H1 (cell line): ENCODE measurements around the gene OPA3. TPM values are rescaled to one million over a fixed set of nuclear protein-coding genes. Genes with fewer than 3 reads are reported as not detected.

Experiments
- CTCF ChIA-PET: fragments of 300-600 bp; sonication (Branson Sonifier 250); formaldehyde crosslinking; loops from one replicate; lab custom pipeline; 2021; ENCODE audit not compliant: partially characterized antibody; lab: Charles Lee
- POLR2A ChIA-PET: fragments of 300-600 bp; sonication (Branson Sonifier 250); formaldehyde crosslinking; loops from one replicate; lab custom pipeline; 2021; ENCODE audit warnings: inconsistent platforms; ENCODE audit not compliant: partially characterized antibody; lab: Charles Lee
- DNase-seq, 2 experiments: peaks; one replicate each; pipeline versions ENCODE4 v3.0.0 to v3.0.0-alpha.2; 2010 to 2022; ENCODE audit warnings: low spot score in 2 of 2, low read depth in 1 of 2, mixed read lengths in 1 of 2
- FAIRE-seq: peaks from 2 replicates; lab custom pipeline; 2011; peaks lifted over from hg19 to GRCh38; lab: Jason Lieb, UNC
- H2AFZ ChIP-seq: 2 replicates; pipeline ENCODE4 v1.8.1; 2012; ENCODE audit warnings: low read length, inconsistent platforms
- H2AK5ac ChIP-seq: 2 replicates; pipeline ENCODE4 v1.6.1; 2013; ENCODE audit warnings: low read depth, low read length
- H2BK120ac ChIP-seq: replicated peaks from 2 replicates; pipeline ENCODE3; 2013; ENCODE audit warnings: low read depth, low read length, inconsistent platforms
- H2BK12ac ChIP-seq: 2 replicates; pipeline ENCODE4 v1.6.1; 2013; ENCODE audit warnings: low read depth, low read length
- H2BK15ac ChIP-seq: 2 replicates; pipeline ENCODE4 v1.6.1; 2013; ENCODE audit warnings: low read length
- H2BK20ac ChIP-seq: 2 replicates; pipeline ENCODE4 v1.6.1; 2013; ENCODE audit warnings: low read length
- H2BK5ac ChIP-seq: 2 replicates; pipeline ENCODE4 v1.6.1; 2013; ENCODE audit warnings: low read depth, low read length
- H3K14ac ChIP-seq: 2 replicates; pipeline ENCODE4 v1.6.1; 2013; ENCODE audit warnings: inconsistent platforms; ENCODE audit not compliant: insufficient read length
- H3K18ac ChIP-seq: 2 replicates; pipeline ENCODE4 v1.6.1; 2013; ENCODE audit warnings: low read length; ENCODE audit errors: extremely low read depth
- H3K23ac ChIP-seq: 2 replicates; pipeline ENCODE4 v1.6.1; 2013; ENCODE audit warnings: inconsistent platforms; ENCODE audit not compliant: insufficient read length
- H3K23me2 ChIP-seq: 2 replicates; pipeline ENCODE4 v1.6.1; 2013; ENCODE audit warnings: low read depth, low read length
- H3K27ac ChIP-seq: 2 replicates; pipeline ENCODE4 v1.6.1; 2011; ENCODE audit warnings: low read depth, low read length, inconsistent platforms
- H3K27me3 ChIP-seq, 4 experiments: replicated peaks in 1 of 4; 1 replicate in 1 of 4; 2 replicates in 3 of 4; pipeline versions ENCODE4 v1.6.1 to v1.8.1; 2011 to 2013; ENCODE audit warnings: low read length in 3 of 4, mild to moderate bottlenecking in 3 of 4, inconsistent platforms in 2 of 4, mixed read lengths in 2 of 4, moderate library complexity in 1 of 4; ENCODE audit not compliant: control insufficient read depth in 3 of 4, insufficient read depth in 3 of 4; ENCODE audit errors: extremely low read depth in 1 of 4
- H3K36me3 ChIP-seq, 4 experiments: 2 replicates each; pipeline versions ENCODE4 v1.6.1 to v1.8.1; 2011 to 2013; ENCODE audit warnings: mild to moderate bottlenecking in 4 of 4, low read length in 3 of 4, moderate library complexity in 2 of 4, control low read depth in 1 of 4, inconsistent platforms in 1 of 4; ENCODE audit not compliant: insufficient read depth in 4 of 4, control insufficient read depth in 2 of 4
- H3K4ac ChIP-seq: replicated peaks from 2 replicates; pipeline ENCODE3; 2013; ENCODE audit warnings: low read length, low read depth, mixed read lengths, inconsistent platforms; ENCODE audit not compliant: insufficient read length
- H3K4me1 ChIP-seq, 4 experiments: replicated peaks in 1 of 4; 1 replicate in 1 of 4; 2 replicates in 3 of 4; pipeline versions ENCODE4 v1.6.1 to v1.8.1; 2011 to 2013; ENCODE audit warnings: low read length in 3 of 4, inconsistent platforms in 2 of 4, mixed read lengths in 1 of 4; ENCODE audit not compliant: insufficient read depth in 4 of 4, control insufficient read depth in 3 of 4
- H3K4me2 ChIP-seq, 2 experiments: 2 replicates each; pipeline versions ENCODE4 v1.6.1 to v1.8.1; 2011 to 2013; ENCODE audit warnings: low read depth in 2 of 2, low read length in 2 of 2, control low read depth in 1 of 2, inconsistent platforms in 1 of 2, mild to moderate bottlenecking in 1 of 2; ENCODE audit not compliant: insufficient read depth in 1 of 2
- H3K4me3 ChIP-seq, 4 experiments: fragments of 200-600, 300-600 bp in 1 of 4; sonication (generic), shearing (Covaris generic), sonication (Bioruptor Twin) in 1 of 4; 2 replicates each; pipeline versions ENCODE4 v1.5.1 to v1.8.1; 2011 to 2016; ENCODE audit warnings: low read length in 4 of 4, low read depth in 3 of 4, control low read depth in 2 of 4, inconsistent platforms in 2 of 4, mild to moderate bottlenecking in 2 of 4, mixed read lengths in 1 of 4, moderate library complexity in 1 of 4; ENCODE audit not compliant: insufficient read depth in 2 of 4; ENCODE audit errors: extremely low read depth in 1 of 4
- H3K56ac ChIP-seq: replicated peaks from 2 replicates; pipeline ENCODE3; 2013; ENCODE audit warnings: low read depth, mild to moderate bottlenecking, mixed read lengths, low read length, inconsistent platforms; ENCODE audit not compliant: insufficient read length
- H3K79me1 ChIP-seq: 2 replicates; pipeline ENCODE4 v1.6.1; 2013; ENCODE audit warnings: low read depth, low read length, control low read depth
- H3K79me2 ChIP-seq, 2 experiments: 2 replicates each; pipeline versions ENCODE4 v1.6.1 to v1.8.1; 2012 to 2013; ENCODE audit warnings: low read length in 2 of 2, mild to moderate bottlenecking in 2 of 2, inconsistent platforms in 1 of 2; ENCODE audit not compliant: insufficient read depth in 2 of 2, control insufficient read depth in 1 of 2
- H3K9ac ChIP-seq, 4 experiments: replicated peaks in 1 of 4; 1 replicate in 1 of 4; 2 replicates in 3 of 4; pipeline versions ENCODE4 v1.6.1 to v1.8.1; 2011 to 2013; ENCODE audit warnings: low read depth in 3 of 4, low read length in 3 of 4, control low read depth in 2 of 4, mild to moderate bottlenecking in 2 of 4, moderate library complexity in 2 of 4, inconsistent platforms in 1 of 4; ENCODE audit errors: extremely low read depth in 1 of 4
- H3K9me3 ChIP-seq, 2 experiments: 2 replicates each; pipeline versions ENCODE4 v1.6.1 to v1.8.1; 2012 to 2013; ENCODE audit warnings: mild to moderate bottlenecking in 2 of 2, moderate library complexity in 2 of 2, control low read depth in 1 of 2, inconsistent platforms in 1 of 2, low read depth in 1 of 2, low read length in 1 of 2, mixed read lengths in 1 of 2; ENCODE audit not compliant: insufficient read depth in 2 of 2
- H4K20me1 ChIP-seq, 2 experiments: replicated peaks in 1 of 2; 2 replicates each; pipeline versions ENCODE3 to v1.8.1; 2011 to 2013; ENCODE audit warnings: inconsistent platforms in 2 of 2, low read length in 2 of 2, mild to moderate bottlenecking in 1 of 2; ENCODE audit not compliant: insufficient read depth in 2 of 2, control insufficient read depth in 1 of 2
- H4K5ac ChIP-seq: 2 replicates; pipeline ENCODE4 v1.6.1; 2013; ENCODE audit warnings: low read length, low read depth, mixed read lengths, inconsistent platforms; ENCODE audit not compliant: insufficient read length
- H4K8ac ChIP-seq: 2 replicates; pipeline ENCODE4 v1.8.0; 2013; ENCODE audit warnings: mild to moderate bottlenecking, moderate library complexity, low read length, inconsistent platforms; ENCODE audit not compliant: insufficient read depth; ENCODE audit errors: extremely low read depth
- H4K91ac ChIP-seq: replicated peaks from 2 replicates; pipeline ENCODE3; 2013; ENCODE audit warnings: low read length, mixed read lengths, inconsistent platforms; ENCODE audit not compliant: insufficient read length
- KDM1A ChIP-seq: fragments of 200-600, 300-600 bp; sonication (generic); IDR thresholded peaks from 2 replicates; pipeline ENCODE4 v1.7.1; 2016; ENCODE audit warnings: mild to moderate bottlenecking, low read length, borderline replicate concordance
- MAX ChIP-seq: IDR thresholded peaks from 2 replicates; pipeline ENCODE4 v1.6.1; 2012; ENCODE audit warnings: inconsistent platforms
- WGBS, 2 experiments: shearing (Covaris generic) in 1 of 2; methylation state at CpG; one replicate each; pipeline versions ENCODE4 v1.1.6 to v1.1.7; 2013 to 2015; ENCODE audit warnings: low lambda C conversion rate in 2 of 2, mixed read lengths in 2 of 2, inconsistent platforms in 1 of 2, low coverage in 1 of 2, missing lambda C conversion rate in 1 of 2; ENCODE audit not compliant: insufficient replicate concordance in 2 of 2, insufficient coverage in 1 of 2, insufficient read length in 1 of 2; ENCODE audit errors: extremely low coverage in 1 of 2, missing lambda C conversion rate in 1 of 2; 5-methylcytosine and 5-hydroxymethylcytosine counted together
- polyA plus RNA-seq, 7 experiments: library from polyadenylated mRNA; depleted of rRNA in 3 of 7; stranded (reverse) in 5 of 7; unstranded in 2 of 7; fragments of >200 nt in 5 of 7; fragments of 200-250 nt in 2 of 7; gene quantifications; 1 replicate in 5 of 7; 2 replicates in 1 of 7; 4 replicates in 1 of 7; pipeline versions ENCODE4 v1.2.1 to v1.2.3, GENCODE V29; 2011 to 2013; ENCODE audit warnings: missing spikeins in 2 of 7, mixed read lengths in 2 of 7
- total RNA-seq: library from RNA; stranded (reverse); fragmentation: NEBNext Ultra II Directional; extraction: Animal tissue kit (Norgen Biotek cat#: 25700); gene quantifications from 2 replicates; pipeline ENCODE4 v1.2.1, GENCODE V29; 2021

Gene OPA3
- total and polyA plus RNA-seq, 2 of the 8 experiments (the other 6 are each of a cell fraction or from before 2014, with no cell fraction given) = 12.5 to 14.5 TPM

- Histone ChIP-seq H3K79me1 (no peaks in the 10 kb centered on the region), H2AFZ (no peak overlapping the region), H3K14ac (no peak overlapping the region), H4K20me1 (no peaks in the 10 kb centered on the region), H2BK5ac (no peak overlapping the region), H3K9me3 (no peaks in the 10 kb centered on the region), H4K8ac (no peak overlapping the region), H3K36me3 (no peaks in the 10 kb centered on the region), H2BK12ac (no peak overlapping the region), H4K5ac (no peak overlapping the region), H3K27me3 (peaks cover 36 to 56% (median 49%) of the 10 kb centered on the region in 4 experiments), H3K4me1 (peaks cover 12 to 25% (median 13%) of the 10 kb centered on the region in 4 experiments), H4K91ac (no peak overlapping the region), H2BK15ac (no peak overlapping the region), H3K27ac (no peak overlapping the region), H3K4ac (no peak overlapping the region), H3K79me2 (no peaks in the 10 kb centered on the region), H2BK120ac (no peak overlapping the region), H3K4me3 (no peak overlapping the region; a peak in 1 of 8 replicates), H3K18ac (no peak overlapping the region), H2AK5ac (no peak overlapping the region), H3K56ac (no peak overlapping the region), H3K23ac (no peak overlapping the region), H3K9ac (no peak overlapping the region), H3K23me2 (peaks cover 13% of the 10 kb centered on the region; the same call in 1 of the 2 replicates), H2BK20ac (no peak overlapping the region), H3K4me2 (peak overlapping the region; percentile 31 to 77; a peak in 3 of 4 replicates)
- TF ChIP-seq KDM1A (peak; percentile 71; the same call in 1 of the 2 replicates), MAX (no peak)
- DNase-seq = no peak
- ChIA-PET CTCF (interaction anchor here (1.0 to 2.0 kb wide), 5 partner anchors 12 to 43 kb away, joined by 3 to 7 read pairs (median 4); partner anchors contain the start of gene OPA3), POLR2A (interaction anchor here (0.8 to 3.0 kb wide), 4 partner anchors 16 to 43 kb away, joined by 3 to 9 read pairs (median 4); partner anchors contain the start of gene EML2)
- FAIRE-seq = no peak
- WGBS, 2 experiments = 52 to 100% methylated on average over 1 to 5 of the region's 5 CpGs
Measured at GRCh38 chr19:45600340-45600885, 15.8 kb upstream of the OPA3 start.
